Psoas muscle (tissue), 8 donors: ENCODE results near the gene THOC6. TPM values are rescaled to one million over a fixed set of nuclear protein-coding genes. Genes with fewer than 3 reads are reported as not detected.

Experiments used
- ATAC-seq, 4 donors: fragments of 200-7000 bp; cut with Tn5 transposase; one replicate each; pipeline ENCODE4 v1.9.1; 2020; ENCODE audit warnings: moderate library complexity in 3 of 4, mild to moderate bottlenecking in 2 of 4
- DNase-seq, 2 donors: peaks; one replicate each; pipeline ENCODE4 v3.0.0-alpha.2; 2020
- H3K27ac ChIP-seq: fragments of 200-600 bp; one replicate; pipeline ENCODE4 v1.8.0; 2022
- H3K27me3 ChIP-seq, 3 donors: fragments of 200-600 bp in 1 of 3; one replicate each; pipeline versions ENCODE4 v1.6.1 to v1.8.0; 2013 to 2022; ENCODE audit warnings: low read length in 2 of 3, mild to moderate bottlenecking in 2 of 3, moderate library complexity in 1 of 3; ENCODE audit not compliant: insufficient read depth in 3 of 3
- H3K36me3 ChIP-seq, 2 donors: fragments of 200-600 bp in 1 of 2; one replicate each; pipeline versions ENCODE4 v1.6.1 to v1.8.0; 2013 to 2022; ENCODE audit warnings: low read depth in 1 of 2, mild to moderate bottlenecking in 1 of 2, moderate library complexity in 1 of 2; ENCODE audit not compliant: insufficient read depth in 1 of 2
- H3K4me1 ChIP-seq: fragments of 200-600 bp; one replicate; pipeline ENCODE4 v1.8.0; 2022
- H3K4me3 ChIP-seq: fragments of 200-600 bp; one replicate; pipeline ENCODE4 v1.8.0; 2022; ENCODE audit warnings: mild to moderate bottlenecking
- H3K9me3 ChIP-seq: fragments of 200-600 bp; one replicate; pipeline ENCODE4 v1.8.0; 2022
- WGBS, 3 donors: extraction: QIAGEN DNeasy Blood & Tissue Kit; methylation state at CpG; one replicate each; pipeline versions ENCODE4 v1.1.6 to v1.1.7; 2013; 5-methylcytosine and 5-hydroxymethylcytosine counted together
- intact Hi-C, 2 donors: fragments of 100-400 bp; cut with DNase I; formaldehyde crosslinking; loops; one replicate each; pipeline versions ENCODE4 v1.11.0 to v1.14.2; 2022
- polyA plus RNA-seq, 3 donors: library from polyadenylated mRNA; stranded (reverse); fragments of 200-250 nt; gene quantifications; one replicate each; pipeline ENCODE4 v1.2.3, GENCODE V29; 2013
- total RNA-seq, 4 donors: library from RNA; stranded (reverse); fragmentation: NEBNext Ultra II Directional in 2 of 4; extraction: Animal tissue kit (Norgen Biotek cat#: 25700) in 2 of 4; gene quantifications; one replicate each; pipeline versions ENCODE4 v1.2.1 to v1.2.4, GENCODE V29; 2021 to 2023
- TF ChIP-seq, protein P1 (sequence below): fragments of 200-600 bp; IDR thresholded peaks from one replicate; pipeline ENCODE4 v1.8.0; 2022; ENCODE audit warnings: antibody characterized with exemption
- donor health status: healthy with polysubstance abuse.
- donor health status: DM: no; HTN: no; CAD: no; lungs with moderate emphysema.
- donor health status: Bipolar disorder and iron deficiency.
- donor health status: healthy.
- donor health status: DM: yes; HTN: yes; CAD: no.
- donor health status: DM: no; HTN: no; CAD: no.
- donor health status: DM: no; HTN: no; CAD: no.
- donor health status: DM: yes; HTN: yes; CAD: no.

Gene THOC6
- total and polyA plus RNA-seq, 7 donors = 17.0 to 72.2 (median 26.9) TPM

DNA sequence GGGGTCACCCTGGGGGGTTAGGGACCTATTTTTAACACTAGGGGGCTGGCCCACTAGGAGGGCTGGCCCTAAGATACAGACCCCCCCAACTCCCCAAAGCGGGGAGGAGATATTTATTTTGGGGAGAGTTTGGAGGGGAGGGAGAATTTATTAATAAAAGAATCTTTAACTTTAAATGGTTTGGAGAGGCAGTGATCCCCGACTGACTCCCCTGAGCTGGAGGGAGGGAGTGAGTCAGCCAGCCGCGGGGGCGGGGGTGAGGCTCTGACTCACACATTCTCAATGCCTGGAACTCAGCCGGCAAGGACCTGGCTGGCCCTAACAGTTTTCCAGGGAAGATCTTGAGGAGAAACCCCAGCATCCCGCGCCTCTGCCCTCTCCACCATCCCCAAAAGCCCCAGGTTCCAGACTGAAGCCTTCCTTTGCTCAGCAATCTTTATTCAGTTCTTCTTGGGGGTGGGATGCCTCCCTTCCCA, 1.6 kb upstream of the THOC6 start:
- WGBS, 3 donors = 9 to 23% (median 12%) methylated on average over 8 of the region's 8 CpGs
- H3K9me3 ChIP-seq = no peaks in the 10 kb centered on the region
- TF ChIP-seq, protein P1, sequence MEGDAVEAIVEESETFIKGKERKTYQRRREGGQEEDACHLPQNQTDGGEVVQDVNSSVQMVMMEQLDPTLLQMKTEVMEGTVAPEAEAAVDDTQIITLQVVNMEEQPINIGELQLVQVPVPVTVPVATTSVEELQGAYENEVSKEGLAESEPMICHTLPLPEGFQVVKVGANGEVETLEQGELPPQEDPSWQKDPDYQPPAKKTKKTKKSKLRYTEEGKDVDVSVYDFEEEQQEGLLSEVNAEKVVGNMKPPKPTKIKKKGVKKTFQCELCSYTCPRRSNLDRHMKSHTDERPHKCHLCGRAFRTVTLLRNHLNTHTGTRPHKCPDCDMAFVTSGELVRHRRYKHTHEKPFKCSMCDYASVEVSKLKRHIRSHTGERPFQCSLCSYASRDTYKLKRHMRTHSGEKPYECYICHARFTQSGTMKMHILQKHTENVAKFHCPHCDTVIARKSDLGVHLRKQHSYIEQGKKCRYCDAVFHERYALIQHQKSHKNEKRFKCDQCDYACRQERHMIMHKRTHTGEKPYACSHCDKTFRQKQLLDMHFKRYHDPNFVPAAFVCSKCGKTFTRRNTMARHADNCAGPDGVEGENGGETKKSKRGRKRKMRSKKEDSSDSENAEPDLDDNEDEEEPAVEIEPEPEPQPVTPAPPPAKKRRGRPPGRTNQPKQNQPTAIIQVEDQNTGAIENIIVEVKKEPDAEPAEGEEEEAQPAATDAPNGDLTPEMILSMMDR = no peak
- H3K4me1 ChIP-seq = peaks cover 31% of the 10 kb centered on the region
- ATAC-seq (peak; percentile 45 to 67 (median 52)), DNase-seq (peak; percentile 95)
- H3K4me3 ChIP-seq = peak overlapping the region; percentile 94
- H3K36me3 ChIP-seq = peaks cover 0 to 22% of the 10 kb centered on the region in 2 donors
- peaks cover 0 to 16% (median 1%) of the 10 kb centered on the region in 3 donors for H3K27me3 ChIP-seq
- H3K27ac ChIP-seq = peak overlapping the region; percentile 100
- intact Hi-C loops = no loop called here

DNA sequence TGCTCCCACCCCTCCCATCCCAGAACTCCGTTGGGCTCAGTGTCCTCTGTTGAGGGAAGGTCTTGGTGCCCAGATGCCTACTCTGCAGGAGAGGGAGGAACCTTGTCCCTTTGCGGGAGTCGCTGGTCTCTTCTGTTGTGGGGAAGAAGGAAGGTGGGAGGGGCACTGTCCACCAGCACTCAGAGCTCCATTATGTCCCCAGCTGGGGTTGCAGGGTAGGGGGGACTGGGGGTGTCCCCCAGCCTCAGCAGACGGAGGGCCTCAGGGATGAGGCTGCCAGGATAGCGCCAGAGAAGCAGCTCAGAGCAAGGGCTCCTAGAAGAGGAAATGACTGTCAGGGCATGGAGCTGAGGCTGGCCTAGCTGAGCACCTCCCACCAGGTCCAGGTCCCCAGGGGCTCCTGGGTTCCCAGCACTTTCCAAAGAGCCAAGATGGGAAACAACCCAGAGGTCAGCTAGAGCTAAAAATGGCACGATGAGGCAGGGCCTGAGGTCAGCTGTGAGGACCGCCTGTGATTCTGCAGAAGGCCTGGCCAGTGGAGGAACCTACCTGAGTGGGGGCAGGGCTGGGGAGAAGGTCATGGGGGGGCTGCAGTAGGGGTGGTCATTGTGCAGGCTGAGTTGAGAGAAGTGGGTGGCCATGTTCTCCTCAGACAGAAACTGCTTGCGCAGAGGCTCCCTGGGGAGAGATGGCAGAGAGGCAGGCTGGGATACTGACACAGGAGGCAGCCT, 986 bp upstream of the THOC6 start:
- Histone ChIP-seq H3K4me3 (peak overlapping the region; percentile 94), H3K27ac (peak overlapping the region; percentile 100), H3K27me3 (peaks cover 0 to 10% (median 1%) of the 10 kb centered on the region in 3 donors), H3K36me3 (peaks cover 0 to 25% of the 10 kb centered on the region in 2 donors), H3K4me1 (peaks cover 31% of the 10 kb centered on the region), H3K9me3 (no peaks in the 10 kb centered on the region)
- 12 to 37% (median 19%) methylated on average over 6 to 8 of the region's 8 CpGs for WGBS, 3 donors
- peak; percentile 74 to 84 for DNase-seq
- ATAC-seq = peak; percentile 4 to 36 (median 27)
- intact Hi-C loops = no loop called here
- TF ChIP-seq, protein P1 = no peak

DNA sequence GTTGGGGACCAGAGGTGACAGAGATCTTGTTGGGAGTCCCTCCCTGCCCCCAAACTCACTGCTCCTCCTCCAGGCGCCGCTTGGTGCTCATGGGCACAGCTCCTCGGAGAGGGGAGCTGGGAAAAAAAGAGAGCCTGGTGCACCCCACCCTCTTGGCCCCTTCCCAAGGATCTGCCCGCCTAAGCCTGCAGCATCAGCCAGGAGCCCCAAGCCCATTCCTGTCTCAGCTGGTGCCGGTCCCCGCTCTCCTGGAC, 493 bp upstream of the THOC6 start:
- no peaks in the 10 kb centered on the region for H3K9me3 ChIP-seq
- peaks cover 29% of the 10 kb centered on the region for H3K4me1 ChIP-seq
- peaks cover 0 to 25% of the 10 kb centered on the region in 2 donors for H3K36me3 ChIP-seq
- H3K27me3 ChIP-seq = peaks cover 0 to 5% (median 0%) of the 10 kb centered on the region in 3 donors
- intact Hi-C loops = no loop called here
- ATAC-seq (peak in 2 of 4 donors; percentile 0), DNase-seq (no peak)
- 0 to 10% (median 7%) methylated on average over 3 to 6 of the region's 6 CpGs for WGBS, 3 donors
- peak overlapping the region; percentile 94 for H3K4me3 ChIP-seq
- TF ChIP-seq, protein P1 = no peak
- peak overlapping the region; percentile 100 for H3K27ac ChIP-seq

DNA sequence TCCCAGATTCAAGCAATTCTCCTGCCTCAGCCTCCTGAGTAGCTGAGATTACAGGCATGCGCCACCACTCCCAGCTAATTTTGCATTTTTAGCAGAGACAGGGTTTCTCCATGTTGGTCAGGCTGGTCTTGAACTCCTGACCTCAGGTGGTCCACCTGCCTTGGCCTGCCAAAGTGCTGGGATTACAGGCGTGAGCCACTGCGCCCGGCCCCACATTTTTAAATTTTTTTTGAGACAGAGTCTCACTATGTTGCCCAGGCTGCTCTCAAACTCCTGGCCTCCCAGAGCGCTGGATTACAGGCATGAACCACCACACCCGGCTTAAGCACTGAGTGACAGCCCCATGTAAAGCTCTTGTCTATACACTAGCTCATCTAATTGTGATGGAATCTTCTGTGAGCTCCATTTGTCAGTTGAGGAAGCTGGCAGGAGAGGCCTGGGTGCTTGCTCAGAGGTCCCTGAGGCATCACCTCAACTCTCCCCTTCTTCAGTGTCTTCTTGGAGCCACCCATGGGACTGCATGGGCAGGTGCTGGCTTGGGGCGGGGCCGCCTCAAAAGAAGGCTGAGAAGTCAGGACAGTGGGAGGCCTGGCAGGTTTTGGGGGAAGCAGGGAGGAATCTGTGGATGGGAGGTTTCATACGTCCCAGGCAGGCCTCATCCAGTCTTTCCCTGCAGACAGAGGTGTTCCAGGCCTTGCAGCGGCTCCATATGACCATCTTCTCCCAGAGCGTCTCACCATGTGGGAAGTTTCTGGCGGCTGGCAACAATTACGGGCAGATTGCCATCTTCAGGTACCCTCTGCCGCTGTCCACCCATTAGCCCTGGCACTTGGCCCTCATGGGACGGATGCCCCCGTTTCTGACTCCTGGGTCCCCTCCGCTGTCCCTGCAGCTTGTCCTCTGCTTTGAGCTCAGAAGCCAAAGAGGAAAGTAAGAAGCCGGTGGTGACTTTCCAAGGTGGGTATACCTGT, 1.5 kb downstream of the THOC6 start:
- H3K36me3 ChIP-seq = peaks cover 0 to 25% of the 10 kb centered on the region in 2 donors
- peaks cover 0 to 17% (median 12%) of the 10 kb centered on the region in 3 donors for H3K27me3 ChIP-seq
- peak overlapping the region; percentile 94 for H3K4me3 ChIP-seq
- intact Hi-C loops = no loop called here
- DNase-seq (no peak), ATAC-seq (no peak)
- TF ChIP-seq, protein P1 = no peak
- no peaks in the 10 kb centered on the region for H3K9me3 ChIP-seq
- 91 to 93% (median 93%) methylated on average over 18 of the region's 18 CpGs for WGBS, 3 donors
- peaks cover 28% of the 10 kb centered on the region for H3K4me1 ChIP-seq
- H3K27ac ChIP-seq = no peak overlapping the region
